Karpas-422 (cell line): ENCODE results near the gene EVPLL. TPM values are rescaled to one million over a fixed set of nuclear protein-coding genes. Genes with fewer than 3 reads are reported as not detected.
A peak's percentile ranks its signal among the peaks of the same experiment; 100 is the strongest.
"Not testable (repeated sequence)": the region's sequence is repeated elsewhere in the genome, so short reads cannot be mapped to it uniquely, and the experiment has no call there.

Experiments used
- DNase-seq: peaks from one replicate; pipeline ENCODE4 v3.0.0-alpha.2; 2015
- H2AFZ ChIP-seq: fragments of 200-600 bp; sonication (generic); 2 replicates; pipeline ENCODE4 v1.6.1; 2014; ENCODE audit warnings: antibody characterized with exemption, low read length, mixed read lengths
- H3K27ac ChIP-seq: fragments of 200-600 bp; sonication (generic); 2 replicates; pipeline ENCODE4 v1.5.1; 2014; ENCODE audit warnings: mild to moderate bottlenecking, low read length, moderate library complexity
- H3K27me3 ChIP-seq: fragments of 200-600 bp; sonication (generic); 2 replicates; pipeline ENCODE4 v1.6.1; 2014; ENCODE audit warnings: low read length, mixed read lengths
- H3K36me3 ChIP-seq: fragments of 200-600 bp; sonication (generic); 2 replicates; pipeline ENCODE4 v1.6.1; 2014; ENCODE audit warnings: low read length, mixed read lengths; ENCODE audit not compliant: insufficient read depth
- H3K4me1 ChIP-seq: fragments of 200-600 bp; sonication (generic); 2 replicates; pipeline ENCODE4 v1.6.1; 2014; ENCODE audit warnings: mild to moderate bottlenecking, low read length, mixed read lengths
- H3K4me2 ChIP-seq: fragments of 200-600 bp; sonication (generic); 2 replicates; pipeline ENCODE4 v1.6.1; 2014; ENCODE audit warnings: low read length, low read depth, mild to moderate bottlenecking; ENCODE audit not compliant: poor library complexity, severe bottlenecking
- H3K4me3 ChIP-seq: fragments of 200-600 bp; sonication (generic); 2 replicates; pipeline ENCODE4 v1.5.1; 2014; ENCODE audit warnings: mild to moderate bottlenecking, antibody characterized with exemption, low read length, mixed read lengths
- H3K79me2 ChIP-seq: fragments of 200-600 bp; sonication (generic); 2 replicates; pipeline ENCODE4 v1.6.1; 2014; ENCODE audit warnings: mild to moderate bottlenecking, low read length, mixed read lengths
- H3K9ac ChIP-seq: fragments of 200-600 bp; sonication (generic); 2 replicates; pipeline ENCODE4 v1.6.0; 2014; ENCODE audit warnings: low read length
- H3K9me2 ChIP-seq: fragments of 200-600 bp; sonication (generic), shearing (Covaris generic); replicated peaks from 2 replicates; pipeline ENCODE4 v1.6.0; 2014; ENCODE audit warnings: mild to moderate bottlenecking, low read length, moderate library complexity; ENCODE audit not compliant: insufficient read depth
- H3K9me3 ChIP-seq: fragments of 300-700, 200-600 bp; sonication (generic); 2 replicates; pipeline ENCODE4 v1.6.1; 2014; ENCODE audit warnings: low read length, mixed read lengths
- H4K20me1 ChIP-seq: fragments of 200-600 bp; sonication (generic); 2 replicates; pipeline ENCODE4 v1.6.1; 2014; ENCODE audit warnings: mild to moderate bottlenecking, antibody characterized with exemption, low read length, low read depth; ENCODE audit not compliant: insufficient read depth
- total RNA-seq: library from RNA; depleted of rRNA; stranded (reverse); fragments of >200 nt; shearing (Covaris generic); gene quantifications from 2 replicates; pipeline ENCODE4 v1.2.3, GENCODE V29; 2014; ENCODE audit warnings: low replicate concordance; rRNA removed

The EVPLL gene
- total RNA-seq, result not detected in 2 replicates

DNA sequence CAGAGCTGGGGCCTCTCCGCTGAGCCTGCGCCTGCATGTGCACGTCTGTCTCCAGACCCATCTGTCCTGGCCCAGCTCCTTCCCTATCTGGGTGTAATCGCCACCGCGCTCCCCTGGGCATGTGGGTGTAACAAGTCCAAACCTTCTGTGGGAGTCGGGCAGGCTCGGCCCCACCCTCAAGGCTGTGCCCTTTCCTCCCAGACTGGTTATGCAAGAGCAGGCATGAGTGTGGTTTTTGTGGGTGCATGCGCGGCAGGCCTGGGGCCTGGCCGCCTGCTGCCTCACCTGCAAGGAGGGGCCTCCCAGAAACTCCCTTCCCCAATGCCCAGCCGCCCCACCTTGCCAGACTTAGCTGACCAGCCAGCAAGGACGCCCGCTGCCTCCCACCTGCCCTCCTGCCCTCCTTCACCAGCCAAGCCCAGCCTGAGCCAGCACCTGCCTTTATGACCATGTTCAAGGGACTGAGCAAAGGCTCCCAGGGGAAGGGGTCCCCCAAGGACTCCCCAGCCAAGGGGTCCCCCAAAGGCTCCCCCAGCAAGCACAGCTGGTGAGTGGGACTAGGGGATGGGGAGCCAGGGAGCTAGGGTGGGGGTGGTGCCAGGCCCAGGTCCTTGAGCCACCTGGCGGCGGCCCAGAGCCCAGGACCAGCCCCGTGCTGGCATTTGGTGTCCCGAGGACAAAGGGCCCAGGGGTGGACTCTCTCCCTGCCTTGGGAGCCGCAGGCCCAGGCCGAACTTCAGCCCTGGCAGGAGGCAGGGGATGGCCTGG is at the start of gene EVPLL:
TSS of gene EVPLL (plus strand) at position 342 of the 768 bp plus-strand sequence. CDS start 3,160 bp downstream, outside the sequence.
- Histone ChIP-seq H3K27ac (no peak within 1 kb of the TSS), H2AFZ (no peak within 1 kb of the TSS), H3K9ac (no peak within 1 kb of the TSS), H3K27me3 (no peaks in the 10 kb centered on the region), H3K9me2 (no peaks in the 10 kb centered on the region), H3K79me2 (no peaks in the 10 kb centered on the region), H3K4me1 (no peaks in the 10 kb centered on the region), H3K9me3 (no peaks in the 10 kb centered on the region), H4K20me1 (no peaks in the 10 kb centered on the region), H3K4me2 (no peak within 1 kb of the TSS), H3K36me3 (no peaks in the 10 kb centered on the region), H3K4me3 (no peak within 1 kb of the TSS)
- no peak for DNase-seq

DNA sequence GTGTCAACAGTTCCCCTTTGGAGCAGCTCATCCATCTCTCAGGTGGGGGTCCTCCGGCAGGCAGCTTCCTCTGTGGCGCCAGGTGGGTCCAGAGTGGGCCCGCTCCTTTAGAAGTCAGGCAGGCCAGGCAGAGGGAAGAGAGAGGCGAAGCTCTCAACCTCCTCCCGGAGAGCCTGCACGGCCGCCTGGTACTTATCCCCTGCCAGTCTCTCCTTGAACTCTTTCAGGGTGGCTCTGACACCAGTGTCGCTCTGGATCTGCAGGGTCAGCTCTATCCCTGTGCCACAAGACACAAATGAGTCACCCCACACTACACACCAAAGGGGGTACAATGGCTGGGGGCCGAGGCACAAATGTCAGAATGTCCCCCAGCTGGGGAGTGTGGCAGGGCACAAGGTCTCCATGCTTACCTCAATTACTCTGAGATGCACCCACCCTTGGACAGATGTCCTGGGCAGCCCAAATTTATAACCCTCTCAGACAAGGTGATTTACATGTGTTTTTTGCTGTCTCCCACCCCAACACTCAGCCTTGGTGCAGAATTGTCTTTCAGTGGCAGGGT is 48.9 kb upstream of the EVPLL start:
- Histone ChIP-seq H3K9me2 (no peaks in the 10 kb centered on the region), H3K4me1 (peaks cover 11% of the 10 kb centered on the region), H3K79me2 (no peaks in the 10 kb centered on the region), H2AFZ (no peak overlapping the region), H3K27ac (no peak overlapping the region), H4K20me1 (0 out of 2 replicates have a peak, but pooled peaks cover 5% of the 10 kb centered on the region), H3K4me3 (no peak overlapping the region), H3K27me3 (no peaks in the 10 kb centered on the region), H3K9me3 (no peaks in the 10 kb centered on the region), H3K9ac (no peak overlapping the region), H3K4me2 (no peak overlapping the region), H3K36me3 (no peaks in the 10 kb centered on the region; the same call in 1 of the 2 replicates)
- no peak for DNase-seq

DNA sequence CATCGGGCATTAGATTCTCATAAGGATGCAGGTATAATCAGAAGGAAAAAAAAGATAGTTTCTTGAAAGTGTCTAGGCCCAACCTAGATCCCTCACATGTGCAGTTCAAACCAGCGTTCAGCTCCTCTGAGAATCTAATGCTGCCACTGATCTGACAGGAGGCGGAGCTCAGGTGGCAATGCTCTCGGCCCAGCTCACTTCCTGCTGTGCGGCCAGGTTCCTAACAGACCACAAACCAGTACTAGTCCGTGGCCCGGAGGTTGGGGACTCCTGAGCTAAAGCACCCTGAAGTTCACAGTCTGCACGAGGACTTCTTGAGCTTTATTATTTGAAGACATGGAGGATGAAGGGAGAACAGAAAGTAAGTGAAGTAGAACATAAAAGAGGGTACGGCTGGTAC is 45.7 kb upstream of the EVPLL start:
- Histone ChIP-seq H3K9me3 (no peaks in the 10 kb centered on the region), H3K4me3 (no peak overlapping the region), H3K79me2 (no peaks in the 10 kb centered on the region), H3K36me3 (no peaks in the 10 kb centered on the region; the same call in 1 of the 2 replicates), H3K4me1 (no peaks in the 10 kb centered on the region), H2AFZ (no peak overlapping the region), H3K9ac (no peak overlapping the region), H3K4me2 (no peak overlapping the region), H3K27me3 (no peaks in the 10 kb centered on the region), H4K20me1 (no peaks in the 10 kb centered on the region), H3K27ac (no peak overlapping the region), H3K9me2 (no peaks in the 10 kb centered on the region)
- no peak for DNase-seq

DNA sequence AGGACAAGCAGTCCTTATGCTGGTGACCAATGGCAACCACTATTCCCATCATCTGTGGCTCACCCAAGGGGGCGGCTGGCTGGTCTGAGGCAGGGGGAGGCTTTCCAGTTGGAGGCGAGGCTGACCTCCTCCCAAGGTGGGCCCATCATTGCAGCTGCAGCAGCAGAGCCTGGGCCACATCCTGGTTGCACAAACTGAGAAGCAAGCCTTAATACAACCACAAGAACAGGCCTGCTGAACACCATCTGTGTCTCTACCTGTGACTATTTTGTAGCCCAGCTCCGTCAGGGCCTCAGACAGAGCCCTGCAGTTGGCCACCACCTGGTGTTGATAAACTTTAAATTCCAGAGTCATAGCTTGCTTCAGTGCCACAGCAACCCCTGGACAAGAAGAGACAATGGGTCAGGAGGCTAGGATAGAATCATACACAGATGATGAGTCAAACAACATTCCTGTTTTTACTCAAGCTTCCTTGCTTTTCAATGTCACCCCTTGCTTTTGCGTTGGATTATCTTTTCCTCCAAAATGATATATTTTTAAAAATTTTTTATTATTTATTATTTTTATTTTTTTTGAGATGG is 44.6 kb upstream of the EVPLL start:
- Histone ChIP-seq H3K27me3 (no peaks in the 10 kb centered on the region), H4K20me1 (no peaks in the 10 kb centered on the region), H3K9me2 (no peaks in the 10 kb centered on the region), H3K4me3 (no peak overlapping the region), H3K79me2 (no peaks in the 10 kb centered on the region), H3K36me3 (peaks cover 2% of the 10 kb centered on the region; the same call in 1 of the 2 replicates), H3K4me2 (no peak overlapping the region), H3K4me1 (no peaks in the 10 kb centered on the region), H3K9ac (no peak overlapping the region), H3K27ac (no peak overlapping the region), H2AFZ (no peak overlapping the region), H3K9me3 (no peaks in the 10 kb centered on the region)
- DNase-seq, result no peak

DNA sequence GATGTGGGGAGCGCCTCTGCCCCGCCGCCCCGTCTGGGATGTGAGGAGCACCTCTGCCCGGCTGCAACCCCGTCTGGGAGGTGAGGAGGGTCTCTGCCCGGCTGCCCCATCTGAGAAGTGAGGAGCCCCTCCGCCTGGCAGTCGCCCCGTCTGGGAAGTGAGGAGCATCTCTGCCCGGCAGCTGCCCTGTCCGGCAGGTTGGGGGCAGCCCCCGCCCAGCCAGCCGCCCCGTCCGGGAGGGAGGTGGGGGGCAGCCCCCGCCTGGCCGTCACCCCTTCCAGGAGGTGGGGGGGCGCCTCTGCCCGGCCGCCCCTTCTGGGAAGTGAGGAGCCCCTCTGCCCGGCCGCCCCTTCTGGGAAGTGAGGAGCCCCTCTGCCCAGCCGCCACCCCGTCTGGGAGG is 39.4 kb upstream of the EVPLL start:
- not testable (repeated sequence) for DNase-seq, H3K9me2 ChIP-seq, H3K9ac ChIP-seq, H3K4me1 ChIP-seq, H3K27ac ChIP-seq, H4K20me1 ChIP-seq, H3K4me2 ChIP-seq, H3K79me2 ChIP-seq, H3K4me3 ChIP-seq, H2AFZ ChIP-seq, H3K27me3 ChIP-seq, H3K9me3 ChIP-seq
- H3K36me3 ChIP-seq, result peaks cover 27% of the 10 kb centered on the region

DNA sequence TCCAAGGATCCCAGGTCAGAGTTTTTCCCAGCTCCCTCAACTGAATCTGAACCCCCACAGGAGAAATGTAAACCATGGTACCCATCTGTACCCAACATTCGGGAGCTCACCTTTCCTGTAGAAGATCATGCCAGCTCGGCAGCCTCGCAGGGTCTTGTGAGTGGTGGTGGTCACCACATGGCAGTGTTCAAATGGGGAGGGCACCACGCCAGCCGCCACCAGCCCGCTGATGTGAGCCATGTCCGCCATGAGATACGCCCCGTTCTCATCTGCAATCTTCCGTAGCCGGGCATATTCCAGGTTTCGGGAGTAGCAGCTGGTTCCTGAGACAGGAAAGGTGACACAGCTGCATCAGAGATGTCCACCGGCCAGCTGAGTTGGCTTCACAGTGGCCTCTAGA is 37.6 kb upstream of the EVPLL start:
- Histone ChIP-seq H2AFZ (no peak overlapping the region), H3K27ac (no peak overlapping the region), H3K36me3 (peaks cover 29% of the 10 kb centered on the region), H3K9me2 (no peaks in the 10 kb centered on the region), H4K20me1 (no peaks in the 10 kb centered on the region), H3K4me2 (no peak overlapping the region), H3K4me1 (no peaks in the 10 kb centered on the region), H3K4me3 (no peak overlapping the region), H3K9ac (no peak overlapping the region), H3K27me3 (no peaks in the 10 kb centered on the region), H3K79me2 (no peaks in the 10 kb centered on the region), H3K9me3 (no peaks in the 10 kb centered on the region)
- DNase-seq, result no peak

DNA sequence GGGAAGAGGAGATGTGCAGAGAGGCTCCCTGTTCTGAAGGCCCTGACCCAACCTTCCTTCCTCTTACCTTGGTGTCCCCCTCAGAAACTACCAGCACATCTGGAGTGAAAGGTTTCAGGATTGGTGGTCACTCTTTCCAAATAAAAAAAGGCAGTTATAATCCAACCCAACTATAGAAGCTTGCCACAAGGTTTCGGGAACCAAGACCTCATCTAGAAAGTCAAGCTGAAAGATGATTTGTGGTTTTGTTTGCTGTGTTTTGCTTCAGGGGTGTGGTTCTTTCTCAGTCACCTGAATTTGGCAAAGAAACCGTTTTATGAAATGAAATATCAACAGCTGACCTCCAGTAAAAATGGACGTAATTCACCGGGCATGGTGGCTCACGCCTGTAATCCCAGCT is 33.6 kb upstream of the EVPLL start:
- Histone ChIP-seq H4K20me1 (no peaks in the 10 kb centered on the region), H3K4me3 (no peak overlapping the region), H3K36me3 (peaks cover 29% of the 10 kb centered on the region)

DNA sequence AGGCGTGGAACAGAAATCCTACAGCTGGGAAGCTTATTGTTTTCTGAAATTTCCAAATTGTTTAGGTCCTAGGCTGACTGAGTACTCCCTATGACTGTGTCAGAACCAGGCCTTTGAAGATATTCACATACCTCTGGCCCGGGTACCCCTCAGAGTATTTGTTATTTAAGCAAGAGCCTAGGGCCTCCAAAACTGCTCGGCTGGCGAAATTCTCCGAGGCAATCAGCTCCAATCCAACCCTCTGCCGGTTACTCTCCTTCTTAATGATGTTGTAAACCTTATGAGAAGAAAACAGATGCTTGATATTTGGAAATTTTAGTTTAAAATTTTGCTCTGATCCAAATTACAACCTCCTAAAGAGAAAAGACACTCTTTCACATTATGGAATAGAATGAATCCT is 24.0 kb upstream of the EVPLL start:
- H3K27ac ChIP-seq, result no peak overlapping the region
- H3K9ac ChIP-seq, result no peak overlapping the region
- no peak overlapping the region for H3K4me3 ChIP-seq
- no peaks in the 10 kb centered on the region for H3K9me3 ChIP-seq
- H2AFZ ChIP-seq, result no peak overlapping the region
- no peaks in the 10 kb centered on the region for H3K9me2 ChIP-seq
- H3K4me2 ChIP-seq, result no peak overlapping the region
- DNase-seq, result no peak
- no peaks in the 10 kb centered on the region for H3K27me3 ChIP-seq
- peaks cover 6% of the 10 kb centered on the region; the same call in 1 of the 2 replicates for H3K36me3 ChIP-seq
- no peaks in the 10 kb centered on the region for H4K20me1 ChIP-seq
- H3K79me2 ChIP-seq, result no peaks in the 10 kb centered on the region
- H3K4me1 ChIP-seq, result no peaks in the 10 kb centered on the region

More for the DNA sequence above, 33.6 kb upstream of the EVPLL start:
- H3K27me3 ChIP-seq, result no peaks in the 10 kb centered on the region
- H2AFZ ChIP-seq, result no peak overlapping the region
- H3K79me2 ChIP-seq, result no peaks in the 10 kb centered on the region
- H3K9ac ChIP-seq, result no peak overlapping the region
- H3K27ac ChIP-seq, result no peak overlapping the region
- H3K9me3 ChIP-seq, result no peaks in the 10 kb centered on the region
- no peak overlapping the region for H3K4me2 ChIP-seq
- peak; percentile 33 for DNase-seq
- no peaks in the 10 kb centered on the region for H3K9me2 ChIP-seq
- no peaks in the 10 kb centered on the region for H3K4me1 ChIP-seq
